CD4-positive, alpha-beta T cell (primary cell): Measurements from ENCODE around the gene NR3C2. TPM values are rescaled to one million over a fixed set of nuclear protein-coding genes. Genes with fewer than 3 reads are reported as not detected.

Experiments used
- ATAC-seq: fragments of 200-7000 bp; cut with Tn5 transposase; one replicate; pipeline ENCODE4 v1.10.0; 2022; ENCODE audit warnings: mild to moderate bottlenecking; ENCODE audit not compliant: poor library complexity
- CTCF ChIA-PET: fragments of 350-600 bp; sonication (Branson Sonifier 250); formaldehyde crosslinking; loops from one replicate; lab custom pipeline; 2021; ENCODE audit warnings: antibody characterized with exemption, inconsistent platforms; lab: Charles Lee
- POLR2A ChIA-PET: fragments of 350-600 bp; sonication (Branson Sonifier 250); formaldehyde crosslinking; loops from one replicate; lab custom pipeline; 2021; ENCODE audit warnings: antibody characterized with exemption, inconsistent platforms; lab: Charles Lee
- DNase-seq, 14 experiments: peaks; one replicate each; pipeline ENCODE4 v3.0.0-alpha.2; 2013 to 2020; ENCODE audit warnings: mixed read lengths in 2 of 14
- H3K27ac ChIP-seq, 2 donors: one replicate each; pipeline versions ENCODE4 v1.5.1 to v1.7.0; 2013; ENCODE audit warnings: low read length in 2 of 2, low read depth in 1 of 2, mild to moderate bottlenecking in 1 of 2
- H3K27me3 ChIP-seq, 2 experiments: 1 replicate in 1 of 2; 2 replicates in 1 of 2; pipeline versions ENCODE4 v1.6.1 to v1.7.0; 2013; ENCODE audit warnings: low read length in 2 of 2, control low read depth in 1 of 2, mild to moderate bottlenecking in 1 of 2, moderate library complexity in 1 of 2; ENCODE audit not compliant: insufficient read depth in 2 of 2, control insufficient read depth in 1 of 2
- H3K36me3 ChIP-seq: one replicate; pipeline ENCODE4 v1.6.1; 2013; ENCODE audit warnings: low read length, control low read depth; ENCODE audit not compliant: insufficient read depth
- H3K4me1 ChIP-seq: one replicate; pipeline ENCODE4 v1.6.1; 2013; ENCODE audit warnings: low read length, control low read depth; ENCODE audit not compliant: insufficient read depth
- H3K4me3 ChIP-seq: one replicate; pipeline ENCODE4 v1.5.1; 2013; ENCODE audit warnings: mild to moderate bottlenecking, low read length, moderate library complexity
- H3K9me3 ChIP-seq, 2 experiments: 1 replicate in 1 of 2; 2 replicates in 1 of 2; pipeline versions ENCODE4 v1.6.1 to v1.7.0; 2013; ENCODE audit warnings: low read length in 2 of 2, mild to moderate bottlenecking in 2 of 2, control low read depth in 1 of 2, moderate library complexity in 1 of 2; ENCODE audit not compliant: control insufficient read depth in 1 of 2, insufficient read depth in 1 of 2
- H3K27ac Mint-ChIP-seq: one replicate; pipeline ENCODE4 v1.8.0; 2020; ENCODE audit warnings: mixed read lengths
- H3K27me3 Mint-ChIP-seq: one replicate; pipeline ENCODE4 v1.8.0; 2021; ENCODE audit warnings: mixed read lengths
- H3K36me3 Mint-ChIP-seq: one replicate; pipeline ENCODE4 v1.8.0; 2021; ENCODE audit warnings: low read depth, mixed read lengths
- H3K4me1 Mint-ChIP-seq: one replicate; pipeline ENCODE4 v1.8.0; 2021; ENCODE audit warnings: low read depth, mixed read lengths
- H3K4me3 Mint-ChIP-seq: one replicate; pipeline ENCODE4 v1.8.0; 2020; ENCODE audit warnings: mild to moderate bottlenecking, mixed read lengths
- H3K9me3 Mint-ChIP-seq: one replicate; pipeline ENCODE4 v1.8.0; 2020; ENCODE audit warnings: mixed read lengths
- intact Hi-C, 2 experiments: fragments of 100-400 bp; cut with DNase I in 1 of 2; cut with micrococcal nuclease in 1 of 2; formaldehyde crosslinking; loops; one replicate each; pipeline versions ENCODE4 v1.15.1 to v1.9.0; 2023 to 2025; cut with DNase I, micrococcal nuclease
- total RNA-seq, 174 experiments: library from RNA in 2 of 174; stranded (reverse) in 2 of 174; gene quantifications; one replicate each; pipeline ENCODE4 v1.2.3 and lab custom pipeline; 2021 to 2026
- TF ChIP-seq, protein P1 (sequence below): fragments of 200-600 bp; IDR thresholded peaks from one replicate; pipeline ENCODE4 v1.8.0; 2022; ENCODE audit warnings: antibody characterized with exemption, mild to moderate bottlenecking

The NR3C2 gene
- total RNA-seq, 2 experiments from 2014 or later, result 31.6 to 35.0 TPM

DNA sequence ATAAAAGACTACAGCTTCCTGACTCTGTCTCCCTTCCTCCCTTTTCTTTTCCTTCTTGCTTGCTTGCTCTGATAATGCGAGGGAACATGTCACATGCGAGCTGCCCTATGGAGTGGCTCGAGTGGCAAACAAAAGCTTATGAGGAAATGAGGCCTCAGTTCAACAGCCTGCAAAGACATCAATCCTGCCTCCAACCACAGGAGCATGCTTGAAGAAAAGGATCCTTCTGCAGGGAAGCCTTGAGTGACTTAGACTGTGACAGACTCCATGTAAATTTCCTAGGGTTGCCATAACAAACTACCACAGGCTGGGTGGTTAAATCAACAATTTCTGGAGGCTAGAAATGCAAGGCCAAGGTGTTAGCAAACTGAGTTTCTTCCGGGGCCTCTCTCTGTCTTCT, 152.5 kb downstream of the NR3C2 start:
- TF ChIP-seq, protein P1, sequence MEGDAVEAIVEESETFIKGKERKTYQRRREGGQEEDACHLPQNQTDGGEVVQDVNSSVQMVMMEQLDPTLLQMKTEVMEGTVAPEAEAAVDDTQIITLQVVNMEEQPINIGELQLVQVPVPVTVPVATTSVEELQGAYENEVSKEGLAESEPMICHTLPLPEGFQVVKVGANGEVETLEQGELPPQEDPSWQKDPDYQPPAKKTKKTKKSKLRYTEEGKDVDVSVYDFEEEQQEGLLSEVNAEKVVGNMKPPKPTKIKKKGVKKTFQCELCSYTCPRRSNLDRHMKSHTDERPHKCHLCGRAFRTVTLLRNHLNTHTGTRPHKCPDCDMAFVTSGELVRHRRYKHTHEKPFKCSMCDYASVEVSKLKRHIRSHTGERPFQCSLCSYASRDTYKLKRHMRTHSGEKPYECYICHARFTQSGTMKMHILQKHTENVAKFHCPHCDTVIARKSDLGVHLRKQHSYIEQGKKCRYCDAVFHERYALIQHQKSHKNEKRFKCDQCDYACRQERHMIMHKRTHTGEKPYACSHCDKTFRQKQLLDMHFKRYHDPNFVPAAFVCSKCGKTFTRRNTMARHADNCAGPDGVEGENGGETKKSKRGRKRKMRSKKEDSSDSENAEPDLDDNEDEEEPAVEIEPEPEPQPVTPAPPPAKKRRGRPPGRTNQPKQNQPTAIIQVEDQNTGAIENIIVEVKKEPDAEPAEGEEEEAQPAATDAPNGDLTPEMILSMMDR, result no peak
- no peaks in the 10 kb centered on the region for H3K36me3 Mint-ChIP-seq

DNA sequence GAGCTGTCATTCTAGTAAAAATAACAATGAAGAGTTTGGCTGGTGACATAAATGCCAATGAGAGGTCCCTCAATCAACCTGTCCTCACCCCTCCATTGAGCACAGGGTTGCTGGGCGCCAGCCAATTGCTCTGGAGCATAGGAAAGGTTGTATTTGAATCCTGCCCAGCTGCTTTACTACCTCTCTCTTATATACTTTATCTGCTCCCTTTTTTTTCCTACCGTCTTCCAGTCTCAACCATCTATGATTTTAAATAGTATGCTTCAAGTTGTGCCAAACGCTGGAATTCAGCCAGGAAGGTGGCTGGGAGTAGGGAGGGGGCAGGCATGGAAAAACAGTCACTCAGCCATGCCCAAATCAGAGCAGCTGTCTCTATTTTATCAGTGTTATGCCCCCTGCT, 153.8 kb downstream of the NR3C2 start:
- H3K36me3 Mint-ChIP-seq, result no peaks in the 10 kb centered on the region

More for the DNA sequence above, 152.5 kb downstream of the NR3C2 start:
- intact Hi-C loops, result loop anchor here in 1 of 2 experiments (10.0 kb wide), 1 partner anchor 155 kb away; the partner anchor contains the start of gene NR3C2
- Histone ChIP-seq H3K4me1 (no peaks in the 10 kb centered on the region), H3K9me3 (no peaks in the 10 kb centered on the region), H3K36me3 (no peaks in the 10 kb centered on the region), H3K4me3 (no peak overlapping the region), H3K27me3 (no peaks in the 10 kb centered on the region), H3K27ac (no peak overlapping the region)
- Mint-ChIP-seq H3K4me3 (no peak overlapping the region), H3K4me1 (peaks cover 69% of the 10 kb centered on the region), H3K9me3 (no peaks in the 10 kb centered on the region), H3K27ac (no peak overlapping the region), H3K27me3 (no peaks in the 10 kb centered on the region)
- no peak for DNase-seq
- ChIA-PET CTCF (no interaction called here), POLR2A (no interaction called here)
- ATAC-seq, result no peak

GRCh38 chr4:148287111-148287510, 155.1 kb downstream of the NR3C2 start:
- H3K4me1 ChIP-seq, result peaks cover 3% of the 10 kb centered on the region
- DNase-seq (no peak), ATAC-seq (no peak)
- POLR2A ChIA-PET, result interaction anchor here (1.2 kb wide), 1 partner anchor 156 kb away, joined by 3 read pairs; no protein-coding TSS in a partner anchor
- Mint-ChIP-seq H3K4me3 (no peak overlapping the region), H3K27me3 (no peaks in the 10 kb centered on the region), H3K4me1 (peaks cover 61% of the 10 kb centered on the region), H3K27ac (no peak overlapping the region), H3K9me3 (no peaks in the 10 kb centered on the region), H3K36me3 (no peaks in the 10 kb centered on the region)
- no peaks in the 10 kb centered on the region for H3K36me3 ChIP-seq
- intact Hi-C loops, result loop anchor here in 1 of 2 experiments (10.0 kb wide), 1 partner anchor 158 kb away; the partner anchor contains the start of gene NR3C2
- no peak overlapping the region for H3K4me3 ChIP-seq
- no peaks in the 10 kb centered on the region for H3K27me3 ChIP-seq
- CTCF ChIA-PET, result no interaction called here
- TF ChIP-seq, protein P1, result no peak
- no peak overlapping the region for H3K27ac ChIP-seq
- H3K9me3 ChIP-seq, result no peaks in the 10 kb centered on the region

More for the DNA sequence above, 153.8 kb downstream of the NR3C2 start:
- Mint-ChIP-seq H3K4me1 (peaks cover 66% of the 10 kb centered on the region), H3K4me3 (no peak overlapping the region), H3K9me3 (no peaks in the 10 kb centered on the region), H3K27ac (no peak overlapping the region), H3K27me3 (no peaks in the 10 kb centered on the region)
- DNase-seq (no peak), ATAC-seq (no peak)
- ChIA-PET POLR2A (no interaction called here), CTCF (interaction anchor here (0.7 kb wide), 1 partner anchor 90 kb away, joined by 3 read pairs; no protein-coding TSS in a partner anchor)
- TF ChIP-seq, protein P1, result no peak
- Histone ChIP-seq H3K27me3 (no peaks in the 10 kb centered on the region), H3K36me3 (no peaks in the 10 kb centered on the region), H3K9me3 (no peaks in the 10 kb centered on the region), H3K27ac (no peak overlapping the region), H3K4me1 (no peaks in the 10 kb centered on the region), H3K4me3 (no peak overlapping the region)
- intact Hi-C loops, result loop anchor here in 1 of 2 experiments (10.0 kb wide), 1 partner anchor 156 kb away; the partner anchor contains the start of gene NR3C2
